GM12878 (cell line): ENCODE data around the gene IRS2.

ENCODE experiments used
- CBX5 ChIP-seq: sonication (generic); IDR thresholded peaks from 2 replicates; pipeline ENCODE4 v1.6.1; 2016; ENCODE audit warnings: low read depth, moderate library complexity, mild to moderate bottlenecking, inconsistent platforms
- NFYB ChIP-seq: IDR thresholded peaks from 2 replicates; pipeline ENCODE4 v1.6.1; 2011; ENCODE audit warnings: low read depth, mild to moderate bottlenecking, low read length, improper control_type of control experiment, moderate library complexity; ENCODE audit not compliant: insufficient read depth
- POLR2AphosphoS5 ChIP-seq: IDR thresholded peaks from 2 replicates; pipeline ENCODE4 v1.6.1; 2011; ENCODE audit warnings: mild to moderate bottlenecking, low read length, inconsistent platforms
- TF ChIP-seq, protein P1 (sequence below), 3 experiments: IDR thresholded peaks in 2 of 3; conservative IDR thresholded peaks in 1 of 3; 2 replicates each; pipeline ENCODE4 v1.5.1; 2011; ENCODE audit warnings: low read depth in 3 of 3, low read length in 3 of 3, mild to moderate bottlenecking in 3 of 3, control low read depth in 2 of 3, moderate library complexity in 2 of 3, inconsistent platforms in 1 of 3, mixed read lengths in 1 of 3; ENCODE audit not compliant: control insufficient read depth in 2 of 3, insufficient read depth in 1 of 3; ENCODE audit errors: extremely low read depth in 1 of 3
- TF ChIP-seq, protein P2 (sequence below): IDR thresholded peaks from 2 replicates; pipeline ENCODE4 v1.6.1; 2012; ENCODE audit warnings: low read depth, low read length, improper control_type of control experiment

DNA sequence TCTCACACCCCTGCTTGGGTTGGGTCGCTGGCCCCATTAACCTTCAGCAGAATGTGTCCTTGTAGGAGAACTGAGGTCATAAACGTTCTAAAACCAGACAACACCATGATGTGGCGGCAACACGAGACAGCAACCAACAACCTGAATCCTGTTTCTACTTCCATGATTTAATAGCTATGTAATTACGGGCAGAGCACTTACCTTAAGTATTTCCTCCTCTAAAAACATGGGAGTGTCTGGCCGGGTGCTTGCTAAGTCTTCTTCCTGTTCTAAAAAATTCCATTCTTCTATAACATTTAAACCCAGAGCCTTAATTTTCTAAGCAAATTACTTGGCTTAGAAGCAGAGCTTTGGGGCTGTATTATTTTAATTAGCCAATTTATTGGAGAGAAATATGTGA lies 33.5 kb upstream of the IRS2 start:
- TF ChIP-seq, protein P1, sequence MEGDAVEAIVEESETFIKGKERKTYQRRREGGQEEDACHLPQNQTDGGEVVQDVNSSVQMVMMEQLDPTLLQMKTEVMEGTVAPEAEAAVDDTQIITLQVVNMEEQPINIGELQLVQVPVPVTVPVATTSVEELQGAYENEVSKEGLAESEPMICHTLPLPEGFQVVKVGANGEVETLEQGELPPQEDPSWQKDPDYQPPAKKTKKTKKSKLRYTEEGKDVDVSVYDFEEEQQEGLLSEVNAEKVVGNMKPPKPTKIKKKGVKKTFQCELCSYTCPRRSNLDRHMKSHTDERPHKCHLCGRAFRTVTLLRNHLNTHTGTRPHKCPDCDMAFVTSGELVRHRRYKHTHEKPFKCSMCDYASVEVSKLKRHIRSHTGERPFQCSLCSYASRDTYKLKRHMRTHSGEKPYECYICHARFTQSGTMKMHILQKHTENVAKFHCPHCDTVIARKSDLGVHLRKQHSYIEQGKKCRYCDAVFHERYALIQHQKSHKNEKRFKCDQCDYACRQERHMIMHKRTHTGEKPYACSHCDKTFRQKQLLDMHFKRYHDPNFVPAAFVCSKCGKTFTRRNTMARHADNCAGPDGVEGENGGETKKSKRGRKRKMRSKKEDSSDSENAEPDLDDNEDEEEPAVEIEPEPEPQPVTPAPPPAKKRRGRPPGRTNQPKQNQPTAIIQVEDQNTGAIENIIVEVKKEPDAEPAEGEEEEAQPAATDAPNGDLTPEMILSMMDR (IDR thresholded peaks at IDR 0.05 in 2 of 3, conservative IDR thresholded peaks at IDR 0.05 in 1 of 3; ENCODE audit: control insufficient read depth in 2 of 3, extremely low read depth in 1 of 3, insufficient read depth in 1 of 3, low read depth in 3 of 3, low read length in 3 of 3), result no peak
- TF ChIP-seq POLR2AphosphoS5, result no peak
- TF ChIP-seq, protein P2, sequence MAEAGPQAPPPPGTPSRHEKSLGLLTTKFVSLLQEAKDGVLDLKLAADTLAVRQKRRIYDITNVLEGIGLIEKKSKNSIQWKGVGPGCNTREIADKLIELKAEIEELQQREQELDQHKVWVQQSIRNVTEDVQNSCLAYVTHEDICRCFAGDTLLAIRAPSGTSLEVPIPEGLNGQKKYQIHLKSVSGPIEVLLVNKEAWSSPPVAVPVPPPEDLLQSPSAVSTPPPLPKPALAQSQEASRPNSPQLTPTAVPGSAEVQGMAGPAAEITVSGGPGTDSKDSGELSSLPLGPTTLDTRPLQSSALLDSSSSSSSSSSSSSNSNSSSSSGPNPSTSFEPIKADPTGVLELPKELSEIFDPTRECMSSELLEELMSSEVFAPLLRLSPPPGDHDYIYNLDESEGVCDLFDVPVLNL, result no peak
- no peak for TF ChIP-seq NFYB
- TF ChIP-seq CBX5, result no peak
